ENCODE measurements around the gene ENOSF1.

The ENOSF1 gene

DNA sequence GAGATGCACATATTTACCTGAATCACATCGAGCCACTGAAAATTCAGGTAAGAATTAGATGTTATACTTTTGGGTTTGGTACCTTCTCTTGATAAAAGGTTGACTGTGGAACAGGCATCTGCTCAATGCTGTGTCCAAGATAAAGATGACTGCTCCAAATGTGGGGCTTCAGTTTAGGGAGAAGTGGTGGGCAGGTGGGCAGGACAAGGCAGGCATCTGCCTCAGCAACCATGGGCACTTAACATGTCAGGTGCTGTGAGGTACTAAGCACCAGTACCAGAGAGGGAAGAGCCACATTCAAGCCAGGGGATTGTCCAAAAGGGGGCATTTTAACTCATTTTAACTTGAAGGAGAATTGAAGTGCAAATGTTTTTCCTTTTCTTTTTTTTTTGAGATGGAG is 41.0 kb downstream of the ENOSF1 start:
- no peak for DNase-seq

GRCh38 chr18:670522-670921 is 41.9 kb downstream of the ENOSF1 start:
- DNase-seq, result no peak

DNA sequence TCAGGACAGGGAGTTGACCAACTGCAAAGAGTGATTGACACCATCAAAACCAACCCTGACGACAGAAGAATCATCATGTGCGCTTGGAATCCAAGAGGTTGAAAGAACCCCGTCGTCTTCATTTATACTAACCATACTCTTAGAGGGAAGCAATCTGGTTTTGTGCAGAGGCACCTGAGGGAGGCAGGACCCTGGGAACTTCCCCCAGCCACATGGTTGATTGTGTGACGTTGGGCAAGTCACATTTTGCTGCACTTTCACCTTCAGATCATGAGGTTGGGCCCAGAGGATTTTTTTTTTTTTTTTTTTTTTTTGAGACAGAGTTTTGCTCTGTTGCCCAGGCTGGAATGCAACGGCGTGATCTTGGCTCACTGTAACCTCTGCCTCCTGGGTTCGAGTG is 43.4 kb downstream of the ENOSF1 start:
- DNase-seq, result no peak

- no peak for DNase-seq
Measured at GRCh38 chr18:668260-668659, 44.2 kb downstream of the ENOSF1 start.

DNA sequence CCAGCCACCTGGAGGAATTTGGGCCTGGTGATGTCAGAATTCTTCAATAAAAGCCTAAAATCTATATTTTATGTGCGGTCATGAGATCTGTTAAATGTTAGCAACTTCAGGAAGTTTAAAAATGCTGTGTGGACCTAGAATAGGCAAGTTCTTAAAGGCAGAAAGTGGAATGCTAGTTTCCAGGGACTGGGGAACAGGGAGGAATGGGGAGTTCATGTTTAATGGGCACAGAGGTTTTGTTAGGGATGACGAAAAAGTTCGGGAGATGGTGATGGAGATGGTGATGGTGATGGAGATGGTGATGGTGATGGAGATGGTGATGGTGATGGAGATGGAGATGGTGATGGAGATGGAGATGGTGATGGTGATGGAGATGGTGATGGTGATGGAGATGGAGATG is 45.8 kb downstream of the ENOSF1 start:
- no peak for DNase-seq

- DNase-seq, result no peak
Measured at GRCh38 chr18:666177-666576, 46.3 kb downstream of the ENOSF1 start.

GRCh38 chr18:662197-662596 is 50.2 kb downstream of the ENOSF1 start:
- no peak for DNase-seq

- no peak for DNase-seq
Measured at GRCh38 chr18:659597-659996, 52.8 kb downstream of the ENOSF1 start.

DNA sequence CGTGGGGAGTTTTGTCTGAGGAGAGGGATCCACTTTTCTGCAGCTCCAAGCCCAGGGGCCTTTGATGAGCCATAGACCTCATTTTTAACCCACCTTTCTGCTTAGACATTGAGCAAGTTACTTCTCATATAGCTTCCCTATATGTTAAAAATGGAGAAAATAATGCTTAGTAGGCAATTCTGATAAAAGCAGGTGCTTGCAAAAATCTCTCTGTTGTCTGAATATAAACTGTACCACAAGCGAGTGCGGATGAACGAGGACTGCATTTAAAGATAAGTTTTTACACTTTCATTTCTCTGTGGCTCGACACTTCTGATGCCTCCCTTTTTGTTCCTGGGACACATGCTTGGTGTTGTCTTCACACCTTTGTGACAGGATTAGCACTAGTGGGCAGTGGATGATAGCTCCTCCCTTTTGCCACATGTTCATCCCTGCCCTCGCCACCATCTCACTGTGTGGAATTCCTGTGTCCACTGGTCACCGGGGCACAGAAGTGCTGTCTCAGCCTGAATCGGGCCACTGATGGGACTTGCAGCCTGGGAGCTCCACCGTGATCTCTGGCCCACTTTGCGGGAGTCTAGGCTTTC is 53.4 kb downstream of the ENOSF1 start:
- no peak for DNase-seq

- DNase-seq, result peak; percentile 87
Measured at GRCh38 chr18:658001-658946, 54.2 kb downstream of the ENOSF1 start.

DNA sequence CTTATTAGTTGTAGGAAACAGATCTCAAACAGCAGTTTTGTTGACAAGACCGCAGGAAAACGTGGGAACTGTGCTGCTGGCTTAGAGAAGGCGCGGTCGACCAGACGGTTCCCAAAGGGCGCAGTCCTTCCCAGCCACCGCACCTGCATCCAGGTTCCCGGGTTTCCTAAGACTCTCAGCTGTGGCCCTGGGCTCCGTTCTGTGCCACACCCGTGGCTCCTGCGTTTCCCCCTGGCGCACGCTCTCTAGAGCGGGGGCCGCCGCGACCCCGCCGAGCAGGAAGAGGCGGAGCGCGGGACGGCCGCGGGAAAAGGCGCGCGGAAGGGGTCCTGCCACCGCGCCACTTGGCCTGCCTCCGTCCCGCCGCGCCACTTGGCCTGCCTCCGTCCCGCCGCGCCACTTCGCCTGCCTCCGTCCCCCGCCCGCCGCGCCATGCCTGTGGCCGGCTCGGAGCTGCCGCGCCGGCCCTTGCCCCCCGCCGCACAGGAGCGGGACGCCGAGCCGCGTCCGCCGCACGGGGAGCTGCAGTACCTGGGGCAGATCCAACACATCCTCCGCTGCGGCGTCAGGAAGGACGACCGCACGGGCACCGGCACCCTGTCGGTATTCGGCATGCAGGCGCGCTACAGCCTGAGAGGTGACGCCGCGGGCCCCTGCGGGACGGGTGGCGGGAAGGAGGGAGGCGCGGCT is 55.0 kb downstream of the ENOSF1 start, which contains the start of gene TYMS:
TYMS (plus strand) TSS at position 343 of the 690 bp plus-strand sequence; CDS start at position 433, 90 bp downstream.
- peak; percentile 48 for DNase-seq

DNA sequence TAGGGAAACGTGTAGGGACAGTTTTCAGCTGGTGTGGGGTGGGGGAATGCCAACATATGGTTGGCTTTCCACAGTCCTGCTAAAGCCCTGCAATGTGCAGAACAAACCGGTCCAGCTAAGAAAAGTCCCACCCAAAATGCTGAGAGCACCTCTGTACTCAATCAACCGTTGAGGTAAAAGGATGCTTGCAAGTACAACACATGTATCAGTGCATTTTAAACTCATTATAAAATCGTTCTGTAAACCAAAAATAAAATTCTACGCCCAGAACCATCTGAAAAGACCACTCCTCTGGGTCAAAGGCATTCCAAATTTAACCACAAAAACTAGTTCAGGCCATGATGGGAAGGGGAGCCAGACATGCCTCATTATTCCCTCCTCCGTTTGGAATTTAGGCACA is 57.0 kb downstream of the ENOSF1 start:
- DNase-seq, result no peak

DNA sequence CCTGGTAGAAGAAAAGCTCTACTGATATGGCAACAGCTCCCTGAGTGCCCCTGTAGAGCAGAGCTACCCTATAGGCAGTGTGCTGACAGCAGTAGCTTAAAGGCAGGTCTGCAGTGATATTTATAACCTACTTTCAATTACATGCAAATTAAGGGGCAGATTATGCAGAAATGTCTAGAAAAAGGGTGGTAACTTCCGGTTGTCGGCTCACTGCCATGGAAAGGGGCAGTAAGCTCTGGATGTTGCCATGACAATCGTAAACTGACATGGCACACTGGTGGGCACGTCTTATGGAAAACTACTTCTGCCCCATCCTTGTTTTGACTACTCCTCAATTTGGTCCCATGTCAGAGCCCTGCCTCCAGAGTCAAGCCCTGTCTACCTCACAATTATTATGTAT is 57.8 kb downstream of the ENOSF1 start:
- DNase-seq, result no peak

GRCh38 chr18:653512-653911 is 58.9 kb downstream of the ENOSF1 start:
- DNase-seq, result no peak

- DNase-seq, result no peak
Measured at GRCh38 chr18:652131-652530, 60.3 kb downstream of the ENOSF1 start.

DNA sequence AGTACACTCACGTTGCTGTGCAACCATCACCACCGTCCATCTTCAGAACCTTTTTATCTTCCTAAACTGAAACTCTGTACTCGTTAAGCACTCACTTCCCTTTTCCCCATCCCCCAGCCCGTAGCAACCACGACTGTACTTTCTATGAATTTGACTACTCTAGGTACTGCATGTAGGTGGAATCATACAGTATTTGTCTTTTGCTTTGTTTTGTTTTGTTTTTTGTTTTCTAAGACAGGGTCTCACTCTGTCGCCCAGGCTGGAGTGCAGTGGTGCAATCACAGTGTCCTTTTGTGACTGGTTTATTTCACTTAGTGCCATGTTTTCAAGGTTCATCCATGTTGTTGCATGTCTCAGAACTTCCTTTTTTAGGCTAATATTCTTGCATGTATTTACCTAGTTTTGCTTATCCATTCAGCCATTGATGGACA is 62.0 kb downstream of the ENOSF1 start:
- DNase-seq, result no peak

DNA sequence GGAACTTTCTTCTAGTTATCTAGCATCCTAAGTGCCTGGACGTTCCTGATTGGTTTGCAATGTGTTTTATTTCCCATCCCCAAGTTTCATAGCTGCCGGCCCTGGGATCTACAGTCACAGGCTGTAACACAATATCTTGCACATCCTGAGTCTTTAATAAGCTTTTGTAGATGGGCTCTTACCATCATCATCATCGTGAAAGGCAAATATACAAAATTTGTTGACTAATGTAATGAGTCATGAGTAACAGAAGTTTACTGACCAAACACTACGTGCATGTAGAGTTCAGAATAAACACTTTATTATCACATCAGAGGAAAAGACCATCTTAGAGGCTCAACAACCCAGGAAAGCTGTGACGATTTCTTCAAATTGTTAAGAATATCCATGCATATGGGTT is 63.1 kb downstream of the ENOSF1 start:
- no peak for DNase-seq

DNA sequence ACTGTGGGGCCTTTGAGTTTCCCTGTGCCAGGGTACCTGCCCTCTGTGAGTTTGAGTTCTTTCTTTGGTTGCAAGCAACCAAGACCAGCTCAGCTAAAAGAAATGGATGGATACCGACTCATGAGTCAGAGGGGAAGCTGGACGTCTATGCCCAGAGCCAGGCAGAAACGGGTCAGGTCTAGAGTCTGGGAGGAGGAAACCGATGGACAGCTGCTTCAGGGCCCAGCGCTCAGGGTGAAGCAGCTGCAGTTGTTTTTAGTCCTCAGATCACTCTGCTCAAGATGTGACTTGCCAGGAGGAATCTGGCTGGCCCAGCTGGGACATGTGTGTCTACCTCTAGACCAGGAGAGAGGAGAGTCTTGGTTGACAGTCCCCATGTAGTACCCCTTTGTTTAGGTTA is 65.1 kb downstream of the ENOSF1 start:
- no peak for DNase-seq

DNA sequence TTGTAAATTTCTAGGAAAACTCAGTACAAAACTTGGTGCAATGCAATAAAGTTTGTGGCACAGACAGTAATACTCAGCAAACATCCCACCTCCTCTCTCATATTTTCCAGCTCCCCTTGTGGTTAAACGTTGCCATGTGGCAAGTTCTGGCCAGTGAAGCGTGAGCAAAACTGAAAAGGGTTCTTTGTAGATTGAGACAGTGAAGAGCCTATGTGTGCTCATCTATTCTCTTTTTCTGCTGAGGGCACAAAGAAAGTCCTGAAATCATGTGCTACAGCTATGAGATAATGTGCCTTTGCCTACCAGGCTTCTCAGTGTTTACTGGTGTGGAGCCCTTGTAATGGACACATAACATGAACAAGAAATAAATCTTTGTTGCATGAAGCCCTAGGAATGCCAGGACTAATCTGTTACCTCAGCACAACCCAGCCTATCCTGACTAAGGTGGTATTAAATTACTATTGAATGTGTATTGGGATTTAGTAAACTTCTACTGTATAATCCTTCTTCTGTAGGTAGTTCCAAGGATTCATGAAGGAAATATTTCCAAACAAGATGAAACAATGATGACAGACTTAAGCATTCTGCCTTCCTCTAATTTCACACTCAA is 67.9 kb downstream of the ENOSF1 start:
- peak; percentile 87 for DNase-seq

DNA sequence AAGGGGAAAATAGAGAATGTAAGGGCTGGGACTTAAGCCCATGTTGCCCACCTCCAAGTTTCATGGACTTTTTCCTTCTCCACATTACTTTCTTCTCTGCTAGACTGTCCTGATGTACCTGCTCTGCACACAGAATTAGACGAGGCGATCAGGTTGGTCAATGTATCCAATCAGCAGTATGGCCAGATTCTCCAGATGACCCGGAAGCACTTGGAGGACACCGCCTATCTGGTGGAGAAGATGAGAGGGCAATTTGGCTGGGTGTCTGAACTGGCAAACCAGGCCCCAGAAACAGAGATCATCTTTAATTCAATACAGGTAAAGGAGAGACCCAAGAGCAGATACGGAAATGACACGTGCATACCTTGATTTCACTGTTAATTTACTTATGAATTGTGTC is 71.2 kb downstream of the ENOSF1 start:
- DNase-seq, result no peak

DNA sequence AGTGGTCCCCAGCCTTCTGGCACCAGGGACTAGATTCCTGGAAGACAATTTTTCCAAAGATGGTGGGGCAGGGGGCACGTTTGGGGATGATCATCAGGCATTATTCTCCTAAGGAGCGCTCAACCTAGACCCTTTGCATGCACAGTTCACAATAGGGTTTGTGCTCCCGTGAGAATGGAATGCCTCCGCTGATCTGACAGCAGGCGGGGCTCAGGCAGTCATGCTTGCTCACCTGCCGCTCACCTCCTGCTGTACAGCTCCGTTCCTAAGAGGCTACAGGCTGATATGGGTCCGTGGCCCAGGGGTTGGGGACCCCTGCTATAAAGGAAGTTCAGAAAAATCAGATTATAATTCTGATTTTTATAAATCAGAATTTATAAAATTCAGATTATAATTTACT is 77.3 kb downstream of the ENOSF1 start:
- no peak for DNase-seq

GRCh38 chr18:634551-635045 is 77.8 kb downstream of the ENOSF1 start:
- DNase-seq, result no peak

DNA sequence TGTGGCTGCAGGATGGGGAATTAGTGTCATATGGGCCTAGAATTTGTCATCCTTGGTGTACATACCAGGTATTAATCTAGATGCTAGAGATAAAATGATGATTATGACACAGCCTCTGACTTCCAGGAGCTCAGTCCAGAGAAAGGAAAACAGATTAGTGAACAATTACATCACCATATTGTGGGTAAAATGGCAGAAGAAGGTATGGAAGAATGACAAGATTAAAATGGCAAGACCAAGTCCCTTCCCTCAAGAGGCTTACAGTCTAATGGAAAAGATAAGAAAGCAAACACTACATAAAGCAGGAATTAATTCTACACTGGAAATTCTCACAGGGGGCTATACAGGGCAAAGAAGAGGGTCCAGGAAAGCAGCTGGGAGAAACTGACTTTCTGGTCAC is 80.9 kb downstream of the ENOSF1 start:
- no peak for DNase-seq
